ENCODE data around the gene COL6A1. TPM values are rescaled to one million over a fixed set of nuclear protein-coding genes. Genes with fewer than 3 reads are reported as not detected.
A peak's percentile ranks its signal among the peaks of the same experiment; 100 is the strongest.

COL6A1 gene
- total and polyA plus RNA-seq, 2 of the 4 experiments (the other 2 are of a cell fraction), result 173 to 1,578 TPM

GRCh38 chr21:46001821-46002681 is 20.5 kb downstream of the COL6A1 start:
- Histone ChIP-seq H3K18ac (ENCODE audit: low read depth, low read length) (no peak overlapping the region), H3K23ac (ENCODE audit: low read depth, low read length) (no peak overlapping the region), H2BK5ac (ENCODE audit: low read depth, low read length, poor library complexity, severe bottlenecking) (no peak overlapping the region), H2BK20ac (ENCODE audit: low read depth, low read length) (no peak overlapping the region), H3K27me3 (ENCODE audit: control insufficient read depth, insufficient read depth, low read length) (no peaks in the 10 kb centered on the region), H3K9me3 (ENCODE audit: control insufficient read depth, insufficient read depth, low read length) (no peaks in the 10 kb centered on the region), H3K4me1 (ENCODE audit: control insufficient read depth, insufficient read depth, low read length) (no peaks in the 10 kb centered on the region), H3K4me2 (ENCODE audit: low read depth, low read length) (no peak overlapping the region), H2AFZ (replicated peaks; ENCODE audit: low read length, poor library complexity) (peak overlapping the region; percentile 51), H4K8ac (ENCODE audit: low read depth in 2 of 2, low read length in 2 of 2) (no peak overlapping the region), H4K5ac (ENCODE audit: low read depth, low read length) (no peak overlapping the region), H3K14ac (replicated peaks; ENCODE audit: low read depth, low read length) (no peak overlapping the region), H3K9me1 (ENCODE audit: insufficient read depth, low read length) (no peaks in the 10 kb centered on the region), H2AK5ac (ENCODE audit: low read depth, low read length) (no peak overlapping the region), H2BK120ac (ENCODE audit: low read depth, low read length) (no peak overlapping the region), H3K4me3 (ENCODE audit: insufficient read depth, low read depth, low read length) (no peak overlapping the region), H3K36me3 (ENCODE audit: control insufficient read depth, insufficient read depth, low read length) (peaks cover 81% of the 10 kb centered on the region), H2BK15ac (ENCODE audit: low read depth, low read length) (no peak overlapping the region), H3K27ac (ENCODE audit: insufficient read depth, low read length) (no peak overlapping the region), H4K20me1 (ENCODE audit: insufficient read depth, low read length) (peaks cover 51% of the 10 kb centered on the region), H3K79me1 (ENCODE audit: low read depth in 1 of 2, low read length in 2 of 2) (peaks cover 0 to 25% of the 10 kb centered on the region in 2 experiments; a peak in 3 of 4 replicates), H3K4ac (ENCODE audit: low read depth, low read length) (no peak overlapping the region), H2AK9ac (replicated peaks; ENCODE audit: low read depth, low read length, poor library complexity) (peak overlapping the region; percentile 82), H4K91ac (ENCODE audit: insufficient read depth, low read depth, low read length) (no peak overlapping the region), H3K9ac (ENCODE audit: low read depth, low read length) (no peak overlapping the region), H3K56ac (ENCODE audit: extremely low read depth, insufficient read depth, low read length) (no peak overlapping the region)
- ATAC-seq (ENCODE audit: low read depth), result no peak
- dilution Hi-C loops (cut with HindIII; ENCODE audit: low sequenced_read_pairs, unreplicated experiment), result no loop called here
- TF ChIP-seq RFX5 (IDR thresholded peaks at IDR 0.05; ENCODE audit: low read depth, low read length), result no peak
- TF ChIP-seq CHD1 (IDR thresholded peaks at IDR 0.05; ENCODE audit: low read depth, low read length), result no peak
- no peak for TF ChIP-seq MAZ (IDR thresholded peaks at IDR 0.05; ENCODE audit: borderline replicate concordance, low read depth, low read length)
- no peak for TF ChIP-seq MAFK (IDR thresholded peaks at IDR 0.05; ENCODE audit: low read depth, low read length)
- TF ChIP-seq NFE2L2 (IDR thresholded peaks at IDR 0.05; ENCODE audit: low read depth, low read length), result no peak
- no peak for TF ChIP-seq USF2 (IDR thresholded peaks at IDR 0.05; ENCODE audit: low read depth, low read length)
- TF ChIP-seq RAD21 (IDR thresholded peaks at IDR 0.05; ENCODE audit: low read length), result no peak
- TF ChIP-seq MXI1 (IDR thresholded peaks at IDR 0.05; ENCODE audit: borderline replicate concordance, low read depth, low read length), result no peak
- no peak for TF ChIP-seq CTCF (conservative IDR thresholded peaks at IDR 0.05; ENCODE audit: low read depth, low read length)
- TF ChIP-seq BHLHE40 (IDR thresholded peaks at IDR 0.05; ENCODE audit: low read depth, low read length), result no peak
- no peak for TF ChIP-seq CEBPB (IDR thresholded peaks at IDR 0.05; ENCODE audit: low read depth, low read length)
- TF ChIP-seq ELK1 (IDR thresholded peaks at IDR 0.05; ENCODE audit: borderline replicate concordance, low read depth, low read length), result no peak
- TF ChIP-seq POLR2A (IDR thresholded peaks at IDR 0.05; ENCODE audit: low read depth, low read length), result no peak
- TF ChIP-seq FOS (IDR thresholded peaks at IDR 0.05; ENCODE audit: low read depth, low read length), result no peak
- TF ChIP-seq RCOR1 (IDR thresholded peaks at IDR 0.05; ENCODE audit: insufficient replicate concordance, low read length), result no peak
- in situ Hi-C loops (cut with MboI; ENCODE audit: low sequenced_read_pairs), result no loop called here
- no TSS peak for BruUV-seq (replicated peaks)
- CTCF ChIA-PET, result no interaction called here
- intact Hi-C loops (cut with micrococcal nuclease), result no loop called here
- WGBS, 2 experiments (ENCODE audit: extremely low coverage in 2 of 2, insufficient read length in 1 of 2), result 92% methylated on average over 46 of the region's 51 CpGs; no CpG with 5 or more reads in 1 of the 2 experiments
- POLR2A ChIA-PET (ENCODE audit: unreplicated experiment), result interaction anchor here (1.0 kb wide), 1 partner anchor 115 kb away, joined by 3 read pairs; no protein-coding TSS in a partner anchor
- no peak for DNase-seq

All from IMR-90 (cell line).